Measurements from ENCODE around the gene DOC2B. TPM values are rescaled to one million over a fixed set of nuclear protein-coding genes. Genes with fewer than 3 reads are reported as not detected.
"Not testable (repeated sequence)": the region's sequence is repeated elsewhere in the genome, so short reads cannot be mapped to it uniquely, and the experiment has no call there.

The DOC2B gene
- total and polyA plus RNA-seq, 2 experiments from 2014 or later, result 0.42 to 3.8 TPM

- no peak overlapping the region for H3K4me3 Mint-ChIP-seq
- DNase-seq (ENCODE audit: low spot score), result no peak
- Histone ChIP-seq H2AFZ (no peak overlapping the region), H3F3A (replicated peaks; ENCODE audit: low read depth) (no peaks in the 10 kb centered on the region), H4K20me1 (replicated peaks; ENCODE audit: insufficient read depth) (no peaks in the 10 kb centered on the region), H3K36me3 (ENCODE audit: insufficient read depth) (no peaks in the 10 kb centered on the region), H3K79me2 (replicated peaks; ENCODE audit: insufficient read depth) (no peaks in the 10 kb centered on the region), H3K27me3 (ENCODE audit: insufficient read depth) (no peaks in the 10 kb centered on the region), H3K4me1 (ENCODE audit: insufficient read depth) (no peaks in the 10 kb centered on the region), H3K4me2 (no peak overlapping the region), H3K9me2 (ENCODE audit: insufficient read depth) (no peaks in the 10 kb centered on the region), H3K27ac (ENCODE audit: low read depth) (no peak overlapping the region), H3K4me3 (no peak overlapping the region)
- peaks cover 14% of the 10 kb centered on the region for H3K27me3 Mint-ChIP-seq (ENCODE audit: insufficient read depth, low read depth, poor library complexity)
- TF ChIP-seq ZNF331 (CRISPR knock-in tag; IDR thresholded peaks at IDR 0.05; ENCODE audit: low read depth) (no peak), CREB1 (CRISPR knock-in tag; IDR thresholded peaks at IDR 0.05; ENCODE audit: low read depth) (no peak), NANOG (IDR thresholded peaks at IDR 0.05; ENCODE audit: borderline replicate concordance) (no peak)
- H3K36me3 Mint-ChIP-seq (ENCODE audit: low read depth), result no peaks in the 10 kb centered on the region
- H3K27ac Mint-ChIP-seq, result no peak overlapping the region
- ATAC-seq, result no peak
- peaks cover 17% of the 10 kb centered on the region for H3K4me1 Mint-ChIP-seq
- H3K9me3 Mint-ChIP-seq, result no peaks in the 10 kb centered on the region; the same call in 2 of the 3 replicates
Measured at GRCh38 chr17:225551-225950, 44.1 kb upstream of the DOC2B start.

- H3K4me3 Mint-ChIP-seq, H3K27ac Mint-ChIP-seq: not testable (repeated sequence)
Measured at GRCh38 chr17:224576-224975, 43.1 kb upstream of the DOC2B start.

GRCh38 chr17:223723-224471 lies 42.4 kb upstream of the DOC2B start:
- H3K27me3 Mint-ChIP-seq (ENCODE audit: insufficient read depth, low read depth, poor library complexity), result peaks cover 9% of the 10 kb centered on the region
- H3K36me3 ChIP-seq (ENCODE audit: insufficient read depth), result no peaks in the 10 kb centered on the region
- H3K27me3 ChIP-seq (ENCODE audit: insufficient read depth), result no peaks in the 10 kb centered on the region
- no peak overlapping the region for H3K4me2 ChIP-seq
- H3K9me3 Mint-ChIP-seq, result no peaks in the 10 kb centered on the region; the same call in 2 of the 3 replicates
- H3K4me1 Mint-ChIP-seq, result peaks cover 17% of the 10 kb centered on the region
- no peak overlapping the region for H3K27ac ChIP-seq (ENCODE audit: low read depth)
- no peaks in the 10 kb centered on the region for H3K79me2 ChIP-seq (replicated peaks; ENCODE audit: insufficient read depth)
- H3F3A ChIP-seq (replicated peaks; ENCODE audit: low read depth), result no peaks in the 10 kb centered on the region
- no peaks in the 10 kb centered on the region for H4K20me1 ChIP-seq (replicated peaks; ENCODE audit: insufficient read depth)
- no peak overlapping the region for H3K4me3 Mint-ChIP-seq
- no peaks in the 10 kb centered on the region for H3K36me3 Mint-ChIP-seq (ENCODE audit: low read depth)
- no peak overlapping the region for H3K4me3 ChIP-seq
- ATAC-seq, result no peak
- no peaks in the 10 kb centered on the region for H3K9me2 ChIP-seq (ENCODE audit: insufficient read depth)
- no peak for DNase-seq (ENCODE audit: low spot score)
- H2AFZ ChIP-seq, result no peak overlapping the region
- no peaks in the 10 kb centered on the region for H3K4me1 ChIP-seq (ENCODE audit: insufficient read depth)
- H3K27ac Mint-ChIP-seq, result no peak overlapping the region
- TF ChIP-seq POLR2AphosphoS5 (IDR thresholded peaks at IDR 0.05; ENCODE audit: low read depth) (no peak), JUNB (IDR thresholded peaks at IDR 0.05; ENCODE audit: unreplicated experiment) (no peak), CREB1 (CRISPR knock-in tag; IDR thresholded peaks at IDR 0.05; ENCODE audit: low read depth) (no peak), ZNF114 (CRISPR knock-in tag; IDR thresholded peaks at IDR 0.05) (no peak), REST (IDR thresholded peaks at IDR 0.05; ENCODE audit: unreplicated experiment) (no peak), EZH2 (IDR thresholded peaks at IDR 0.05; ENCODE audit: low read depth, unreplicated experiment) (no peak), STAT1 (IDR thresholded peaks at IDR 0.05; ENCODE audit: unreplicated experiment) (no peak), CTCF (conservative IDR thresholded peaks at IDR 0.05; ENCODE audit: low read depth in 2 of 2) (no peak), EZH2phosphoT487 (IDR thresholded peaks at IDR 0.05; ENCODE audit: unreplicated experiment) (no peak), ETS1 (IDR thresholded peaks at IDR 0.05) (no peak), ZNF331 (CRISPR knock-in tag; IDR thresholded peaks at IDR 0.05; ENCODE audit: low read depth) (no peak), NANOG (IDR thresholded peaks at IDR 0.05; ENCODE audit: borderline replicate concordance) (no peak)

More at GRCh38 chr17:224576-224975, 43.1 kb upstream of the DOC2B start:
- not testable (repeated sequence) for H4K20me1 ChIP-seq (replicated peaks; ENCODE audit: insufficient read depth); DNase-seq (ENCODE audit: low spot score); H3K9me3 Mint-ChIP-seq; H3K4me1 ChIP-seq (ENCODE audit: insufficient read depth); H3K27me3 ChIP-seq (ENCODE audit: insufficient read depth); H3F3A ChIP-seq (replicated peaks; ENCODE audit: low read depth); H3K9me2 ChIP-seq (ENCODE audit: insufficient read depth); ATAC-seq; H3K79me2 ChIP-seq (replicated peaks; ENCODE audit: insufficient read depth); H3K36me3 ChIP-seq (ENCODE audit: insufficient read depth); H2AFZ ChIP-seq; H3K4me2 ChIP-seq; H3K36me3 Mint-ChIP-seq (ENCODE audit: low read depth); H3K27ac ChIP-seq (ENCODE audit: low read depth); H3K4me3 ChIP-seq
- Mint-ChIP-seq H3K4me1 (peaks cover 17% of the 10 kb centered on the region), H3K27me3 (ENCODE audit: insufficient read depth, low read depth, poor library complexity) (peaks cover 14% of the 10 kb centered on the region)

Measured in GM23338 (cell line).